ENCODE results near the gene VAMP5. TPM values are rescaled to one million over a fixed set of nuclear protein-coding genes. Genes with fewer than 3 reads are reported as not detected.

Gene VAMP5
- total and polyA plus RNA-seq, 2 donors (not counting 3 experiments of a cell fraction or from before 2014, with no cell fraction given), result 186 to 624 TPM

- Histone ChIP-seq H2AFZ (ENCODE audit: low read depth, low read length) (no peak overlapping the region), H3K4me3 (replicated peaks in 1 of 3; ENCODE audit: insufficient read depth in 1 of 3, low read depth in 1 of 3, low read length in 3 of 3) (no peak overlapping the region), H3K4me2 (ENCODE audit: insufficient read depth, low read length) (no peak overlapping the region), H3K9me1 (replicated peaks; ENCODE audit: control insufficient read depth, extremely low read depth, insufficient read depth, low read length) (no peaks in the 10 kb centered on the region), H3K9ac (replicated peaks; ENCODE audit: extremely low read depth, insufficient read depth, low read length) (no peak overlapping the region), H3K36me3 (ENCODE audit: control insufficient read depth in 2 of 2, extremely low read depth in 1 of 2, insufficient read depth in 2 of 2, low read length in 2 of 2) (peaks cover 15 to 48% of the 10 kb centered on the region in 2 experiments), H3K27ac (ENCODE audit: insufficient read depth, low read depth, low read length) (no peak overlapping the region), H3K79me2 (ENCODE audit: control insufficient read depth, insufficient read depth, low read length) (peaks cover 8% of the 10 kb centered on the region), H3K4me1 (ENCODE audit: control insufficient read depth, extremely low read depth, insufficient read depth, low read length) (no peaks in the 10 kb centered on the region), H3K27me3 (ENCODE audit: control insufficient read depth in 2 of 2, insufficient read depth in 2 of 2, low read length in 2 of 2) (no peaks in the 10 kb centered on the region), H4K20me1 (replicated peaks; ENCODE audit: control insufficient read depth, extremely low read depth, insufficient read depth, low read length) (no peaks in the 10 kb centered on the region), H3K9me3 (replicated peaks; ENCODE audit: control insufficient read depth, insufficient read depth, low read length) (no peaks in the 10 kb centered on the region)
- BruUV-seq (replicated peaks), result no TSS peak
- dilution Hi-C loops (cut with MboI; ENCODE audit: extremely low pct_ligation_motif_present, low sequenced_read_pairs) (no loop called here), intact Hi-C loops (cut with micrococcal nuclease) (no loop called here)
- no peak for TF ChIP-seq POLR2AphosphoS5 (IDR thresholded peaks at IDR 0.05; ENCODE audit: insufficient read depth, low read depth, low read length)
- no peak for TF ChIP-seq POLR2A (IDR thresholded peaks at IDR 0.05; ENCODE audit: low read depth, low read length)
- TF ChIP-seq, protein P1, sequence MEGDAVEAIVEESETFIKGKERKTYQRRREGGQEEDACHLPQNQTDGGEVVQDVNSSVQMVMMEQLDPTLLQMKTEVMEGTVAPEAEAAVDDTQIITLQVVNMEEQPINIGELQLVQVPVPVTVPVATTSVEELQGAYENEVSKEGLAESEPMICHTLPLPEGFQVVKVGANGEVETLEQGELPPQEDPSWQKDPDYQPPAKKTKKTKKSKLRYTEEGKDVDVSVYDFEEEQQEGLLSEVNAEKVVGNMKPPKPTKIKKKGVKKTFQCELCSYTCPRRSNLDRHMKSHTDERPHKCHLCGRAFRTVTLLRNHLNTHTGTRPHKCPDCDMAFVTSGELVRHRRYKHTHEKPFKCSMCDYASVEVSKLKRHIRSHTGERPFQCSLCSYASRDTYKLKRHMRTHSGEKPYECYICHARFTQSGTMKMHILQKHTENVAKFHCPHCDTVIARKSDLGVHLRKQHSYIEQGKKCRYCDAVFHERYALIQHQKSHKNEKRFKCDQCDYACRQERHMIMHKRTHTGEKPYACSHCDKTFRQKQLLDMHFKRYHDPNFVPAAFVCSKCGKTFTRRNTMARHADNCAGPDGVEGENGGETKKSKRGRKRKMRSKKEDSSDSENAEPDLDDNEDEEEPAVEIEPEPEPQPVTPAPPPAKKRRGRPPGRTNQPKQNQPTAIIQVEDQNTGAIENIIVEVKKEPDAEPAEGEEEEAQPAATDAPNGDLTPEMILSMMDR (IDR thresholded peaks at IDR 0.05; ENCODE audit: extremely low read depth in 1 of 2, insufficient read depth in 1 of 2, low read depth in 1 of 2, low read length in 2 of 2), result no peak
- no peak for TF ChIP-seq GATA2 (IDR thresholded peaks at IDR 0.05; ENCODE audit: insufficient read depth, insufficient read length, low read depth, low read length)
- TF ChIP-seq FOS (IDR thresholded peaks at IDR 0.05; ENCODE audit: borderline replicate concordance, insufficient read depth, low read length), result no peak
- TF ChIP-seq EZH2 (IDR thresholded peaks at IDR 0.05; ENCODE audit: borderline replicate concordance, low read depth, low read length, severe bottlenecking), result no peak
- no peak for TF ChIP-seq MYC (IDR thresholded peaks at IDR 0.05; ENCODE audit: low read depth, low read length)
- no peak for TF ChIP-seq JUN (IDR thresholded peaks at IDR 0.05; ENCODE audit: borderline replicate concordance, insufficient read depth, insufficient read length, low read depth)
- TF ChIP-seq MAX (IDR thresholded peaks at IDR 0.05; ENCODE audit: insufficient read depth, insufficient read length), result no peak
- POLR2A ChIA-PET, result no interaction called here
- no peak for DNase-seq (ENCODE audit: low read depth, low spot score)
- CTCF ChIA-PET, result interaction anchor here (2.5 kb wide), 1 partner anchor 9 kb away, joined by 23 read pairs; no protein-coding TSS in a partner anchor
- FAIRE-seq, result no peak
Measured at GRCh38 chr2:85628658-85629057, 44.4 kb downstream of the VAMP5 start.
